ENCODE data around the gene PROSER3. TPM values are rescaled to one million over a fixed set of nuclear protein-coding genes. Genes with fewer than 3 reads are reported as not detected.

Gene PROSER3
- total and polyA plus RNA-seq, 2 of the 13 experiments (the other 11 are each of a cell fraction or from before 2014, with no cell fraction given) = 5.1 to 5.7 TPM

DNA sequence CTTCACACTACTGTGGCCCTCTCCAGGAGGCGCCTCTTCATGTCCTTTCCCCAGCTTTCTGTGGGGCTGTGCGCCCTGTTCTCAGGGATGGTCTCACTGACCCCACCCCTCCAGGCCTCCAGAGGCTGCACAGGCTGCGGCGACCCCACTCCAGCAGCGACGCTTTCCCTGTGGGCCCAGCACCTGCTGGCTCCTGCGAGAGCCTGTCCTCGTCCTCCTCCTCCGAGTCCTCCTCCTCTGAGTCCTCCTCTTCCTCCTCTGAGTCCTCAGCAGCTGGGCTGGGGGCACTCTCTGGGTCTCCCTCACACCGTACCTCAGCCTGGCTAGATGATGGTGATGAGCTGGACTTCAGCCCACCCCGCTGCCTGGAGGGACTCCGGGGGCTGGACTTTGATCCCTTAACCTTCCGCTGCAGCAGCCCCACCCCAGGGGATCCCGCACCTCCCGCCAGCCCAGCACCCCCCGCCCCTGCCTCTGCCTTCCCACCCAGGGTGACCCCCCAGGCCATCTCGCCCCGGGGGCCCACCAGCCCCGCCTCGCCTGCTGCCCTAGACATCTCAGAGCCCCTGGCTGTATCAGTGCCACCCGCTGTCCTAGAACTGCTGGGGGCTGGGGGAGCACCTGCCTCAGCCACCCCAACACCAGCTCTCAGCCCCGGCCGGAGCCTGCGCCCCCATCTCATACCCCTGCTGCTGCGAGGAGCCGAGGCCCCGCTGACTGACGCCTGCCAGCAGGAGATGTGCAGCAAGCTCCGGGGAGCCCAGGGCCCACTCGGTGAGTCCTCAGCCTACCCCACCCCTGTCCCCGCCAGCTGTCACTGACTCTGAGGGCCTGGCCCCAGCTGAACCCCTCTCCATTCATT, 28.6 kb downstream of the PROSER3 start (continued):
- TF ChIP-seq SAP130 (CRISPR knock-in tag; IDR thresholded peaks at IDR 0.05; ENCODE audit: low read depth) (peak; percentile 23; the same call in 1 of the 2 replicates), KMT2B (CRISPR knock-in tag; IDR thresholded peaks at IDR 0.05) (no peak), SIN3A (IDR thresholded peaks at IDR 0.05; ENCODE audit: borderline replicate concordance, low read depth, low read length) (peak; percentile 27; the same call in 1 of the 2 replicates), GLI4 (CRISPR knock-in tag; IDR thresholded peaks at IDR 0.05; ENCODE audit: borderline replicate concordance) (0 out of 2 replicates have a peak, but pooled peaks have one; percentile 34), SRSF9 (IDR thresholded peaks at IDR 0.05; ENCODE audit: borderline replicate concordance, insufficient read depth, low read depth, low read length, poor library complexity, severe bottlenecking) (no peak), ZBTB7B (CRISPR knock-in tag; IDR thresholded peaks at IDR 0.05) (peak; percentile 80), HNF4G (IDR thresholded peaks at IDR 0.05; ENCODE audit: borderline replicate concordance, low read depth, low read length) (peak; percentile 83), HNF4G (CRISPR knock-in tag; IDR thresholded peaks at IDR 0.05; ENCODE audit: borderline replicate concordance, low read depth) (peak; percentile 56; the same call in 1 of the 2 replicates), SMC3 (IDR thresholded peaks at IDR 0.05; ENCODE audit: low read length) (no peak), MEIS1 (CRISPR knock-in tag; IDR thresholded peaks at IDR 0.05; ENCODE audit: borderline replicate concordance) (no peak), STAG1 (CRISPR knock-in tag; IDR thresholded peaks at IDR 0.05) (no peak), ZNF782 (CRISPR knock-in tag; IDR thresholded peaks at IDR 0.05; ENCODE audit: borderline replicate concordance) (peak; percentile 68; the same call in 1 of the 2 replicates), GZF1 (CRISPR knock-in tag; IDR thresholded peaks at IDR 0.05) (no peak), RFX1 (IDR thresholded peaks at IDR 0.05) (no peak), HNF4A (CRISPR knock-in tag; IDR thresholded peaks at IDR 0.05) (peak; percentile 79), KDM2A (CRISPR knock-in tag; IDR thresholded peaks at IDR 0.05; ENCODE audit: borderline replicate concordance, low read depth) (no peak), FOSL2 (CRISPR knock-in tag; IDR thresholded peaks at IDR 0.05) (no peak), NR1H2 (CRISPR knock-in tag; IDR thresholded peaks at IDR 0.05; ENCODE audit: borderline replicate concordance, low read depth) (no peak), NFYC (CRISPR knock-in tag; IDR thresholded peaks at IDR 0.05) (no peak), ZNF563 (CRISPR knock-in tag; IDR thresholded peaks at IDR 0.05) (no peak)
- TF ChIP-seq, protein P1, sequence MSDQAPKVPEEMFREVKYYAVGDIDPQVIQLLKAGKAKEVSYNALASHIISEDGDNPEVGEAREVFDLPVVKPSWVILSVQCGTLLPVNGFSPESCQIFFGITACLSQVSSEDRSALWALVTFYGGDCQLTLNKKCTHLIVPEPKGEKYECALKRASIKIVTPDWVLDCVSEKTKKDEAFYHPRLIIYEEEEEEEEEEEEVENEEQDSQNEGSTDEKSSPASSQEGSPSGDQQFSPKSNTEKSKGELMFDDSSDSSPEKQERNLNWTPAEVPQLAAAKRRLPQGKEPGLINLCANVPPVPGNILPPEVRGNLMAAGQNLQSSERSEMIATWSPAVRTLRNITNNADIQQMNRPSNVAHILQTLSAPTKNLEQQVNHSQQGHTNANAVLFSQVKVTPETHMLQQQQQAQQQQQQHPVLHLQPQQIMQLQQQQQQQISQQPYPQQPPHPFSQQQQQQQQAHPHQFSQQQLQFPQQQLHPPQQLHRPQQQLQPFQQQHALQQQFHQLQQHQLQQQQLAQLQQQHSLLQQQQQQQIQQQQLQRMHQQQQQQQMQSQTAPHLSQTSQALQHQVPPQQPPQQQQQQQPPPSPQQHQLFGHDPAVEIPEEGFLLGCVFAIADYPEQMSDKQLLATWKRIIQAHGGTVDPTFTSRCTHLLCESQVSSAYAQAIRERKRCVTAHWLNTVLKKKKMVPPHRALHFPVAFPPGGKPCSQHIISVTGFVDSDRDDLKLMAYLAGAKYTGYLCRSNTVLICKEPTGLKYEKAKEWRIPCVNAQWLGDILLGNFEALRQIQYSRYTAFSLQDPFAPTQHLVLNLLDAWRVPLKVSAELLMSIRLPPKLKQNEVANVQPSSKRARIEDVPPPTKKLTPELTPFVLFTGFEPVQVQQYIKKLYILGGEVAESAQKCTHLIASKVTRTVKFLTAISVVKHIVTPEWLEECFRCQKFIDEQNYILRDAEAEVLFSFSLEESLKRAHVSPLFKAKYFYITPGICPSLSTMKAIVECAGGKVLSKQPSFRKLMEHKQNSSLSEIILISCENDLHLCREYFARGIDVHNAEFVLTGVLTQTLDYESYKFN (CRISPR knock-in tag; conservative IDR thresholded peaks at IDR 0.05) = peak; percentile 69
- TF ChIP-seq, protein P2, sequence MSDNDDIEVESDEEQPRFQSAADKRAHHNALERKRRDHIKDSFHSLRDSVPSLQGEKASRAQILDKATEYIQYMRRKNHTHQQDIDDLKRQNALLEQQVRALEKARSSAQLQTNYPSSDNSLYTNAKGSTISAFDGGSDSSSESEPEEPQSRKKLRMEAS (IDR thresholded peaks at IDR 0.05) = no peak
- TF ChIP-seq, protein P3, sequence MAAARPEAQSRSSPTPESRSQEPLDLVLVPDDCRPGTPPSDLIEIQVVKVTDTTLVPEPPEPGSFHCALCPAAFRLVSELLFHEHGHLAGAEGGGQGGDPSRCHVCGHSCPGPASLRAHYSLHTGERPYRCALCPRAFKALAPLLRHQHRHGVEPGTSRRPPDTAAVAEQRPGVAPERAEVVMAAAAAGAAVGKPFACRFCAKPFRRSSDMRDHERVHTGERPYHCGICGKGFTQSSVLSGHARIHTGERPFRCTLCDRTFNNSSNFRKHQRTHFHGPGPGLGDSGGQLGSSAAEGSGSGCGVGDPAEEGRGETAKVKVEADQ (CRISPR knock-in tag; IDR thresholded peaks at IDR 0.05; ENCODE audit: borderline replicate concordance) = 0 out of 2 replicates have a peak, but pooled peaks have one; percentile 56
- TF ChIP-seq, protein P4, sequence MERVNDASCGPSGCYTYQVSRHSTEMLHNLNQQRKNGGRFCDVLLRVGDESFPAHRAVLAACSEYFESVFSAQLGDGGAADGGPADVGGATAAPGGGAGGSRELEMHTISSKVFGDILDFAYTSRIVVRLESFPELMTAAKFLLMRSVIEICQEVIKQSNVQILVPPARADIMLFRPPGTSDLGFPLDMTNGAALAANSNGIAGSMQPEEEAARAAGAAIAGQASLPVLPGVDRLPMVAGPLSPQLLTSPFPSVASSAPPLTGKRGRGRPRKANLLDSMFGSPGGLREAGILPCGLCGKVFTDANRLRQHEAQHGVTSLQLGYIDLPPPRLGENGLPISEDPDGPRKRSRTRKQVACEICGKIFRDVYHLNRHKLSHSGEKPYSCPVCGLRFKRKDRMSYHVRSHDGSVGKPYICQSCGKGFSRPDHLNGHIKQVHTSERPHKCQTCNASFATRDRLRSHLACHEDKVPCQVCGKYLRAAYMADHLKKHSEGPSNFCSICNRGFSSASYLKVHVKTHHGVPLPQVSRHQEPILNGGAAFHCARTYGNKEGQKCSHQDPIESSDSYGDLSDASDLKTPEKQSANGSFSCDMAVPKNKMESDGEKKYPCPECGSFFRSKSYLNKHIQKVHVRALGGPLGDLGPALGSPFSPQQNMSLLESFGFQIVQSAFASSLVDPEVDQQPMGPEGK (CRISPR knock-in tag; IDR thresholded peaks at IDR 0.05) = peak; percentile 85; the same call in 1 of the 2 replicates

All from HepG2 (cell line).